Progenitor cell of endocrine pancreas (in vitro differentiated cells): ENCODE measurements around the gene SLC6A16. TPM values are rescaled to one million over a fixed set of nuclear protein-coding genes. Genes with fewer than 3 reads are reported as not detected.

Source experiments
- DNase-seq: peaks from one replicate; pipeline ENCODE4 v3.0.0; 2021; ENCODE audit warnings: low spot score; ENCODE audit not compliant: unreplicated experiment
- H3K27ac Mint-ChIP-seq: 2 replicates; pipeline ENCODE4 v1.8.0; 2021; ENCODE audit warnings: mild to moderate bottlenecking, moderate library complexity, mixed read lengths
- H3K27me3 Mint-ChIP-seq: 2 replicates; pipeline ENCODE4 v1.8.0; 2021; ENCODE audit warnings: mixed read lengths
- H3K36me3 Mint-ChIP-seq: 2 replicates; pipeline ENCODE4 v1.8.0; 2022; ENCODE audit warnings: mixed read lengths; ENCODE audit not compliant: insufficient read depth
- H3K4me1 Mint-ChIP-seq: 2 replicates; pipeline ENCODE4 v1.8.0; 2021; ENCODE audit warnings: low read depth, mixed read lengths
- H3K4me3 Mint-ChIP-seq: 2 replicates; pipeline ENCODE4 v1.8.0; 2021; ENCODE audit warnings: low read depth, mild to moderate bottlenecking, moderate library complexity, mixed read lengths
- H3K9me3 Mint-ChIP-seq: 2 replicates; pipeline ENCODE4 v1.8.0; 2021; ENCODE audit warnings: low read depth, mixed read lengths
- microRNA-seq: library from miRNA; unstranded; fragments of <30 nt; microRNA quantifications from one replicate; pipeline ENCODE4 v1.1.0, GENCODE V29; 2020; ENCODE audit warnings: borderline number of aligned reads; ENCODE audit not compliant: unreplicated experiment
- total RNA-seq: library from RNA; stranded (reverse); gene quantifications from 2 replicates; pipeline ENCODE4 v1.2.1, GENCODE V29; 2021
- TF ChIP-seq, protein P1 (sequence below): fragments of 200-600 bp; sonication (generic); IDR thresholded peaks from one replicate; pipeline ENCODE4 v1.5.0; 2021; ENCODE audit warnings: antibody characterized with exemption, mild to moderate bottlenecking; ENCODE audit not compliant: unreplicated experiment

The SLC6A16 gene
- total RNA-seq, 1 donor from 2014 or later = 11.8 TPM

DNA sequence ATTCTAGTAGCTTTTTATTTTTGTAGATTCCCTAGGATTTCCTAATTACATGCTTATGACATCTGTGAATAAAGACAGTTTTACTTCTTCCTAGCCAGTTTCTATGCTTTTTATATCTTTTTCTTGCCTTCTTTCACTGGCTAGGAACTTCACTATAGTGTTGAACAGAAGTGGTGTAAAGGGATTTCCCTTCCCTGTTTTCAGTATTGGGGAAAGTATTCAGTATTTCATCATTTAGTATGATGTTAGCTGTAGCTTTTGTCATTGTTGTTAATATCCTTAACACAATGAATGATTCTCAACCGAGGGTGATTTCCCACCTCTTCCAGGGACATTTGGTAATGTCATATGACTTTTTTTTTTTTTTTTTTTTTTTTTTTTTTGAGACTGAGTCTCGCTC is 77.3 kb downstream of the SLC6A16 start:
- TF ChIP-seq, protein P1, sequence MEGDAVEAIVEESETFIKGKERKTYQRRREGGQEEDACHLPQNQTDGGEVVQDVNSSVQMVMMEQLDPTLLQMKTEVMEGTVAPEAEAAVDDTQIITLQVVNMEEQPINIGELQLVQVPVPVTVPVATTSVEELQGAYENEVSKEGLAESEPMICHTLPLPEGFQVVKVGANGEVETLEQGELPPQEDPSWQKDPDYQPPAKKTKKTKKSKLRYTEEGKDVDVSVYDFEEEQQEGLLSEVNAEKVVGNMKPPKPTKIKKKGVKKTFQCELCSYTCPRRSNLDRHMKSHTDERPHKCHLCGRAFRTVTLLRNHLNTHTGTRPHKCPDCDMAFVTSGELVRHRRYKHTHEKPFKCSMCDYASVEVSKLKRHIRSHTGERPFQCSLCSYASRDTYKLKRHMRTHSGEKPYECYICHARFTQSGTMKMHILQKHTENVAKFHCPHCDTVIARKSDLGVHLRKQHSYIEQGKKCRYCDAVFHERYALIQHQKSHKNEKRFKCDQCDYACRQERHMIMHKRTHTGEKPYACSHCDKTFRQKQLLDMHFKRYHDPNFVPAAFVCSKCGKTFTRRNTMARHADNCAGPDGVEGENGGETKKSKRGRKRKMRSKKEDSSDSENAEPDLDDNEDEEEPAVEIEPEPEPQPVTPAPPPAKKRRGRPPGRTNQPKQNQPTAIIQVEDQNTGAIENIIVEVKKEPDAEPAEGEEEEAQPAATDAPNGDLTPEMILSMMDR = no peak
- no peak for DNase-seq
- Mint-ChIP-seq H3K4me1 (peaks cover 6% of the 10 kb centered on the region), H3K4me3 (no peak overlapping the region), H3K36me3 (no peaks in the 10 kb centered on the region), H3K9me3 (peaks cover 7% of the 10 kb centered on the region), H3K27me3 (peaks cover 25% of the 10 kb centered on the region), H3K27ac (no peak overlapping the region)

DNA sequence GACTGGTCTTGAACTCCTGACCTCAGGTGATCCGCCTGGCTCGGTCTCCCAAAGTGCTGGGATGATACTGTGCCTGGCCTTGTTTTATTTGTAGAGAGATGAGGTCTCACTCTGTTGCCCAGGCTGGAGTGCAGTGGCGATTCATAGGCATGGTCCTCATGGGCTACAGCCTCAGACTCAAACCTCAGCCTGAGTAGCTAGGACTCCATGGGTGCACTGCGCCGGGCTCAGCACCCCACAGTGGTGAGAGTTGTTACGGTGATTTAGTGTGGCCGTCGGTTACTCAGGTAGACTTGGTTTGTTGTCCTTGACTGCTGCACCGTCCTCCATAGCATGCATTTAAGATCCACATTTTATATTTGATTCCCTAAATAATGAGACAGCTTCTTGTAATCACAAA is 80.7 kb downstream of the SLC6A16 start:
- TF ChIP-seq, protein P1 = no peak
- Mint-ChIP-seq H3K27me3 (peaks cover 14% of the 10 kb centered on the region), H3K4me1 (peaks cover 6% of the 10 kb centered on the region), H3K36me3 (no peaks in the 10 kb centered on the region), H3K4me3 (no peak overlapping the region), H3K9me3 (no peaks in the 10 kb centered on the region), H3K27ac (no peak overlapping the region)
- DNase-seq = no peak

DNA sequence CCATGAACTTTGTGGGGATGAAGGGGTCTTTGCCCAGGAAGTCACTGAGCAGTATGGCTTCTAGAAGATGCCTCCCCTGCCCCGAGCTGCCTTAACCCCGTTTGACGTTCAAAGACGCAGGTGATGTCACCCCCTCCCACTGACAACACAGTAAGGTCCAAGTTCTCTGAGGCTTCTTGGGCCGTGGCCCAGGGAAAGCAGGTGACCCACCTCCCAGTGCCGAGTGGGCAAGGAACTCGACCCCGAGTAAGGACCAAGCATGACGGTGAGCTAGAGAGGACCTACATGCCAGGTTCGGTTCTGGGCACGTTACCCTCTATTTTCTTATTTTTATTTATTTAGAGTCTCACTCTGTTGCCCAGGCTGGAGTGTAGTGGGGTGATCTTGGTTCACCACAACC is 81.3 kb downstream of the SLC6A16 start:
- Mint-ChIP-seq H3K27me3 (peaks cover 14% of the 10 kb centered on the region), H3K27ac (no peak overlapping the region), H3K4me1 (peaks cover 6% of the 10 kb centered on the region), H3K9me3 (no peaks in the 10 kb centered on the region), H3K4me3 (no peak overlapping the region), H3K36me3 (no peaks in the 10 kb centered on the region)
- no peak for DNase-seq
- TF ChIP-seq, protein P1 = no peak

DNA sequence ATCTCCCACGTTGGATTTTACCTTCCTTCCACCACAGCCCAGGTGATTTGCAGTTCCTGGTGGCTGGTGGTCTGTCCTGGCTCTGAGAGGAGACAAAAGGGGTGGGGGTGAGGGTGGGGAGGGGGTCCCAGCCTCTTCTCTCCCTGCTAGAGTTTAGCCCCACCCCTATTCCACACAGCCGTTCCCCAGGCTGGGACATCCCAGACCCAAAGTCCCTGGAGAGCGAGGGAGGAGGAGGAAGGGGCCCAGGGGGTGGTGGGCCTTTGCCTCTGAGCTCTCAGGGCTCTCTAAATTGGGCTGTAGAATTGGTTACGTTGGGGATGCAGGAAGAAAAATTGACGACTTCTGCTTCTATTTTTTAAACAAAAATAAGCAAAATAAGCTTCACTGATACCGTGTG is 81.9 kb downstream of the SLC6A16 start:
- Mint-ChIP-seq H3K27me3 (peaks cover 17% of the 10 kb centered on the region), H3K4me3 (no peak overlapping the region), H3K4me1 (peaks cover 6% of the 10 kb centered on the region), H3K36me3 (no peaks in the 10 kb centered on the region), H3K9me3 (no peaks in the 10 kb centered on the region), H3K27ac (no peak overlapping the region)
- DNase-seq = no peak
- TF ChIP-seq, protein P1 = no peak

DNA sequence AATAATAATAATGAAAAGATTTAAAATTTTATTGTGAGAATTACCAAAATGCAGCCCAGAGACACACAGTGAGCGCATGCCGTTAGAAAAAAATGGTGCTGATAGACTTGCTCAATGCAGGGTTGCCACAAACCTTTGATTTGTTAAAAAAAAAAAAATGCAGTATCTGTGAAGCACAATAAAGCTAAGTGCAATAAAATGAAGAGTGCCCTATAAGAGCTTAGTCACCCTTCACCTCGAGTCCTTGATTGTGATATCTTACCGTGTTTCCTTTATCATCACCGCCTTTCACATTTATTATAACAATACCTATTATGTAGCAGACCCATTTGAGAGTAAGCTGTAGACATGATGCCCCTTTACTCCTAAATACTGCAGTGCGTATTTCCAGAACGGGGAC is 83.2 kb downstream of the SLC6A16 start:
- Mint-ChIP-seq H3K4me3 (no peak overlapping the region), H3K9me3 (no peaks in the 10 kb centered on the region), H3K27ac (no peak overlapping the region), H3K27me3 (peaks cover 23% of the 10 kb centered on the region), H3K4me1 (peaks cover 6% of the 10 kb centered on the region), H3K36me3 (no peaks in the 10 kb centered on the region)
- DNase-seq = no peak
- TF ChIP-seq, protein P1 = no peak

Small RNAs within 50 kb of the gene (microRNA-seq; reads per million reads assigned to microRNA genes)
- gene MIR4324 = not detected

Other genes with a start within 250 kb of the SLC6A16 start
- gene SNRNP70, start 239.7 kb downstream of the SLC6A16 start, total RNA-seq = 355 and 363 TPM in 2 replicates
- gene LIN7B, start 210.8 kb downstream of the SLC6A16 start, total RNA-seq = 7.0 and 9.3 TPM in 2 replicates
- 1.3 and 1.5 TPM in 2 replicates for gene C19orf73, start 206.0 kb downstream of the SLC6A16 start, total RNA-seq
- gene PPFIA3, start 205.6 kb downstream of the SLC6A16 start, total RNA-seq = 6.7 and 8.5 TPM in 2 replicates
- 1.6 and 2.1 TPM in 2 replicates for gene HRC, start 169.8 kb downstream of the SLC6A16 start, total RNA-seq
- gene TRPM4, start 167.4 kb downstream of the SLC6A16 start, total RNA-seq = 16.9 and 17.7 TPM in 2 replicates
- gene CD37, start 10.2 kb upstream of the SLC6A16 start, total RNA-seq = not detected in 2 replicates
- 226 and 235 TPM in 2 replicates for gene TEAD2, start 37.2 kb upstream of the SLC6A16 start, total RNA-seq
- gene DKKL1, start 38.7 kb upstream of the SLC6A16 start, total RNA-seq = 3.6 and 5.2 TPM in 2 replicates
- not detected in 2 replicates for gene KASH5, start 63.1 kb upstream of the SLC6A16 start, total RNA-seq
- gene PTH2, start 98.2 kb upstream of the SLC6A16 start, total RNA-seq = not detected in 2 replicates
- gene GFY, start 100.2 kb upstream of the SLC6A16 start, total RNA-seq = not detected in 2 replicates
- gene SLC17A7, start 116.3 kb upstream of the SLC6A16 start, total RNA-seq = 0.29 TPM in 2 replicates
- 125 TPM in 2 replicates for gene PIH1D1, start 126.6 kb upstream of the SLC6A16 start, total RNA-seq
- 44.2 and 46.0 TPM in 2 replicates for gene ALDH16A1, start 128.0 kb upstream of the SLC6A16 start, total RNA-seq
- gene FLT3LG, start 149.0 kb upstream of the SLC6A16 start, total RNA-seq = 0.96 and 1.1 TPM in 2 replicates
- 2,665 and 2,783 TPM in 2 replicates for gene RPL13A, start 162.4 kb upstream of the SLC6A16 start, total RNA-seq
- 2,272 and 2,377 TPM in 2 replicates for gene RPS11, start 171.2 kb upstream of the SLC6A16 start, total RNA-seq
- 153 and 169 TPM in 2 replicates for gene FCGRT, start 187.5 kb upstream of the SLC6A16 start, total RNA-seq
- 43.4 and 58.0 TPM in 2 replicates for gene RCN3, start 202.8 kb upstream of the SLC6A16 start, total RNA-seq